Mesothelial cell of epicardium (in vitro differentiated cells): Measurements from ENCODE around the gene HOXA13. TPM values are rescaled to one million over a fixed set of nuclear protein-coding genes. Genes with fewer than 3 reads are reported as not detected.

Experiments
- DNase-seq, 2 experiments: peaks; one replicate each; pipeline ENCODE4 v3.0.0; 2021; ENCODE audit warnings: low spot score in 2 of 2; ENCODE audit not compliant: unreplicated experiment in 2 of 2
- H3K27ac Mint-ChIP-seq: 2 replicates; pipeline ENCODE4 v1.8.0; 2021; ENCODE audit warnings: mixed read lengths
- H3K27me3 Mint-ChIP-seq: 2 replicates; pipeline ENCODE4 v1.8.0; 2021; ENCODE audit warnings: low read depth, mixed read lengths
- H3K36me3 Mint-ChIP-seq: 2 replicates; pipeline ENCODE4 v1.8.0; 2021; ENCODE audit warnings: mixed read lengths
- H3K4me1 Mint-ChIP-seq: 2 replicates; pipeline ENCODE4 v1.8.0; 2021; ENCODE audit warnings: mixed read lengths
- H3K4me3 Mint-ChIP-seq: 2 replicates; pipeline ENCODE4 v1.8.0; 2021; ENCODE audit warnings: mild to moderate bottlenecking, moderate library complexity, mixed read lengths
- H3K9me3 Mint-ChIP-seq: 2 replicates; pipeline ENCODE4 v1.8.0; 2021; ENCODE audit warnings: mixed read lengths
- CTCF ChIP-seq: fragments of 200-600 bp; sonication (generic); IDR thresholded peaks from one replicate; pipeline ENCODE4 v1.5.0; 2021; ENCODE audit warnings: antibody characterized with exemption; ENCODE audit not compliant: unreplicated experiment
- total RNA-seq: library from RNA; stranded (reverse); gene quantifications from 3 replicates; pipeline ENCODE4 v1.2.1, GENCODE V29; 2021

The HOXA13 gene
- total RNA-seq, 1 donor from 2014 or later, result 7.7 TPM

DNA sequence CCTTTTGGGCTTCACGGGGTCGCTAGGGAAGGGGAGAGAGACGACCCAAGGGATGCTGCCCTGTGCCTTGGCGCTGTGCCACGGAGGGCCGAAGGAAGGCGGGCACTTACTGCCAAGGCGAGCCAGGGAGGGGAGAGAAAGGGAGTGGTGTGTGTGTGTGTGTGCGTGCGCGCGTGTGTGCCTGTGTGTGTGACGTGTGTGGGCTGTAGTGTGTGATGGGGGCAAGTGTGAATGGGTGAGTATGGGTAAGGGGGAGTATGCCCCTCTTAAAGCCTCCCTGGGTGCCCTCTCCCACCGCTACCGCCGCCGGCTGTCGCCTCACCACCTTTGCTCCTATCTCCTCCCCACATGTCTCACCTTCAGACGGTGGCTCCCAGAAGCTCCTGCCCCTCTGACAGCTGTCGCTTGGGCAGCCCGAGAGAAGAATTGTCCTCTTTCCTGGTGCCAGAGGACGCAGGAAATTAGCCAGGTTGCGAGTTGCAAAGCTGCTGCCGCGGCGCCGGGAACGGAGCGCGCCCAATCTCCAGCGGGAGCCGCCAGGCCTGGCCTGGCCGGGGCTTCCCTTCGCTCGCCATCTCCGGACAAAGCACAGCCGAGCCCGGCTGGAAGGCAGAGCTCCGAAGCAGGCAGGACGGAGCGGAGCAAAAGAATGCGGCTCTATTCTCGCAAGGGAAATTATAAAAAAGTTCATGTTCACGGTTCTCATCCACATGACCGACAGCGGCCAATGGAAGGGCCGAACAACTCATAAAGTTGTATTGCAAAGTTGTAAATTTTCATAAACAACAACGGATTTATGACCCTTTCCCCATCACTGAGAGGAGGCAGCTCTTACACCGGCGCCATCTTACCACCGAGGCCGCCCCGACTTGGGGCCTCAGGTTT, 47.7 kb downstream of the HOXA13 start, which contains the start of gene HOXA3:
HOXA3 (minus strand) TSS at position 653 of the 885 bp plus-strand sequence. CDS start 41,943 bp downstream, outside the sequence.
- H3K36me3 Mint-ChIP-seq, result peaks cover 11% of the 10 kb centered on the region
- no peaks in the 10 kb centered on the region for H3K9me3 Mint-ChIP-seq
- peaks cover 67% of the 10 kb centered on the region for H3K4me1 Mint-ChIP-seq
- peak within 1 kb of the TSS; percentile 87 for H3K4me3 Mint-ChIP-seq
- no peak for TF ChIP-seq CTCF
- peak within 1 kb of the TSS; percentile 99 for H3K27ac Mint-ChIP-seq
- H3K27me3 Mint-ChIP-seq, result peaks cover 52% of the 10 kb centered on the region
- DNase-seq, result peak in 1 of 2 experiments; percentile 62

GRCh38 chr7:27151341-27151930, 48.5 kb downstream of the HOXA13 start:
- Mint-ChIP-seq H3K4me1 (peaks cover 70% of the 10 kb centered on the region), H3K4me3 (peak overlapping the region; percentile 87), H3K27ac (peak overlapping the region; percentile 99), H3K9me3 (no peaks in the 10 kb centered on the region), H3K27me3 (peaks cover 46% of the 10 kb centered on the region), H3K36me3 (peaks cover 13% of the 10 kb centered on the region)
- no peak for TF ChIP-seq CTCF
- peak in 1 of 2 experiments; percentile 57 for DNase-seq

GRCh38 chr7:27150568-27151340, 49.1 kb downstream of the HOXA13 start:
- H3K36me3 Mint-ChIP-seq, result peaks cover 13% of the 10 kb centered on the region
- peak in 1 of 2 experiments; percentile 87 for DNase-seq
- peaks cover 42% of the 10 kb centered on the region for H3K27me3 Mint-ChIP-seq
- H3K4me1 Mint-ChIP-seq, result peaks cover 77% of the 10 kb centered on the region
- peak overlapping the region; percentile 87 for H3K4me3 Mint-ChIP-seq
- H3K9me3 Mint-ChIP-seq, result no peaks in the 10 kb centered on the region
- peak overlapping the region; percentile 99 for H3K27ac Mint-ChIP-seq
- peak; percentile 88 for TF ChIP-seq CTCF

- DNase-seq, result peak in 1 of 2 experiments; percentile 46
- Mint-ChIP-seq H3K4me3 (peak overlapping the region; percentile 87), H3K4me1 (peaks cover 78% of the 10 kb centered on the region), H3K9me3 (no peaks in the 10 kb centered on the region), H3K36me3 (peaks cover 17% of the 10 kb centered on the region), H3K27ac (peak overlapping the region; percentile 99), H3K27me3 (peaks cover 35% of the 10 kb centered on the region)
- no peak for TF ChIP-seq CTCF
Observed at GRCh38 chr7:27149842-27150567, 49.9 kb downstream of the HOXA13 start.
